GM21723 (cell line): ENCODE measurements around the gene PFN3.
A peak's percentile ranks its signal among the peaks of the same experiment; 100 is the strongest.
"Not testable (repeated sequence)": the region's sequence is repeated elsewhere in the genome, so short reads cannot be mapped to it uniquely, and the experiment has no call there.

ENCODE experiments used
- ATAC-seq: cut with Tn5 transposase; IDR thresholded peaks from one replicate; pipeline ENCODE4 v1.9.1; 2021; ENCODE audit warnings: mild to moderate bottlenecking, moderate library complexity; ENCODE audit not compliant: unreplicated experiment

Gene PFN3

GRCh38 chr5:177425801-177426565 is 25.5 kb upstream of the PFN3 start:
- ATAC-seq = peak; percentile 74

- no peak for ATAC-seq
Observed at GRCh38 chr5:177425196-177425800, 24.8 kb upstream of the PFN3 start.

- ATAC-seq = no peak
Observed at GRCh38 chr5:177423671-177424070, 23.2 kb upstream of the PFN3 start.

- ATAC-seq = no peak
Observed at GRCh38 chr5:177421062-177421798, 20.8 kb upstream of the PFN3 start.

GRCh38 chr5:177420472-177420871 is 20.0 kb upstream of the PFN3 start:
- ATAC-seq = not testable (repeated sequence)

- no peak for ATAC-seq
Observed at GRCh38 chr5:177419046-177419445, 18.6 kb upstream of the PFN3 start.

- not testable (repeated sequence) for ATAC-seq
Observed at GRCh38 chr5:177417081-177417480, 16.6 kb upstream of the PFN3 start.

GRCh38 chr5:177414481-177414880 is 14.0 kb upstream of the PFN3 start:
- no peak for ATAC-seq

GRCh38 chr5:177412603-177413233 is 12.3 kb upstream of the PFN3 start:
- ATAC-seq = peak; percentile 80

- ATAC-seq = no peak
Observed at GRCh38 chr5:177410575-177410974, 10.1 kb upstream of the PFN3 start.

- ATAC-seq = no peak
Observed at GRCh38 chr5:177409043-177409801, 8.8 kb upstream of the PFN3 start, which contains the start of gene F12. Gene F12, minus strand, starts transcription at chr5:177409564. Its CDS starts 37 bp downstream, at chr5:177409527.

GRCh38 chr5:177405805-177406204 is 5.3 kb upstream of the PFN3 start:
- no peak for ATAC-seq

- no peak for ATAC-seq
Observed at GRCh38 chr5:177405312-177405711, 4.9 kb upstream of the PFN3 start.

GRCh38 chr5:177404641-177405179 is 4.2 kb upstream of the PFN3 start:
- no peak for ATAC-seq

- ATAC-seq = peak; percentile 82
Observed at GRCh38 chr5:177403792-177404640, 3.6 kb upstream of the PFN3 start.

GRCh38 chr5:177403102-177403791 is 2.8 kb upstream of the PFN3 start:
- ATAC-seq = peak; percentile 21

GRCh38 chr5:177402271-177403043 is 2.0 kb upstream of the PFN3 start:
- ATAC-seq = no peak

- ATAC-seq = no peak
Observed at GRCh38 chr5:177397875-177398390, 2.5 kb downstream of the PFN3 start.
